ENCODE results near the gene SLC38A2. TPM values are rescaled to one million over a fixed set of nuclear protein-coding genes. Genes with fewer than 3 reads are reported as not detected.
"Not testable (repeated sequence)": the region's sequence is repeated elsewhere in the genome, so short reads cannot be mapped to it uniquely, and the experiment has no call there.

Gene SLC38A2
- total RNA-seq, 1 donor from 2014 or later = 480 TPM

DNA sequence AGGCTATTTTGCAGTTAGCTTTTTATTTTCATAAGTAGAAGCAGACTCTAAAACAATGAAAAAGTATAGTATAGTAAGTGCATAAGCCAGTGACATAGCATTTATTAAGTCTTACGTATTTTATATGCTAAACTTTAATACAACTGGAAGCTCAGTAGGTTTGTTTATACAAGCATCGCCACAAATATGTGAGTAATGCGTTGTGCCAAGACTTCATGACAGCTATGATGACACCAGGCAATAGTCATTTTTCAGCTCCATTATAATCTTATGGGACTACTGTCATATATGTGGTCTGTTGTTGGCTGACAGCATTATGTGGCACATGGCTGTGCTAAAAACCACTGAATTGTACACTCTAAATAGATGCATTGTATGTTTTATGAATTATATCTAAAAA is 40.3 kb downstream of the SLC38A2 start:
- peak; percentile 51 for DNase-seq (ENCODE audit: low read depth)

DNA sequence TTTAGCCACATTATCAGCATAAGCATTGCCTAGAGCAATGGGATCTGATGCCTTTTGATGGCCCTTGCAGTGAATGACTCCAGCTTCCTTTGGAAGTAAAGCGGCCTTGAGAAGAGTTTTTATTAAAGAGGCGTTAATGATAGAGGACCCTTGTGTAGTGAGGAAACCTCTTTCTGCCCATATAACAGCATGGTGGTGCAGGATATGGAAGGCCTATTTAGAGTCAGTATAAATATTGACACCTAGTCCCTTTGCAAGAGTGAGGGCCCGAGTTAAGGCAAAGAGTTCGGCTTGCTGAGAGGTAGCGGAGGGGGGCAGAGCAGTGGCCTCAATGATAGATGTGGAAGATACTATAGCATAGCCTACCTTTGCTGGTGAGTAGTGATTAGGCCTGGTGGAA is 47.5 kb downstream of the SLC38A2 start:
- not testable (repeated sequence) for DNase-seq (ENCODE audit: low read depth)

DNA sequence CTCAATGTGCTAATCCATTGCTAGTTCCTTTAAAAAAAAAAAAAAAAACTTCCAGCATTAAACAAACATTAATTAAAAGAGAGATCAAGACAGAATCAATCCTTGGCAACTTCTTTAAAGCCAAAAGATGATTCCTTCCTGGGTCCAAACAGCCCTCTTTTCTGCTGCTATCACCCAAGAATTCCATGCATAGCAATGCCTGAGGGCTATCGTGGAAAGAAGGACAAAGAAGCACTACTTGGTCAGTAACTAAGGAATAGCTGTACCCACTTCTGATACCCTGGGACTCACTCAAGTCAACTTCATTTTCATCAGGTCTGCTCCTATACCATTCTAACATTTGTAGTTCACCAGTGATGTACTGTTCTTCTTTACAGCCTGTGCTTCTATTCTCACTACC is 51.8 kb downstream of the SLC38A2 start:
- DNase-seq (ENCODE audit: low read depth) = no peak

DNA sequence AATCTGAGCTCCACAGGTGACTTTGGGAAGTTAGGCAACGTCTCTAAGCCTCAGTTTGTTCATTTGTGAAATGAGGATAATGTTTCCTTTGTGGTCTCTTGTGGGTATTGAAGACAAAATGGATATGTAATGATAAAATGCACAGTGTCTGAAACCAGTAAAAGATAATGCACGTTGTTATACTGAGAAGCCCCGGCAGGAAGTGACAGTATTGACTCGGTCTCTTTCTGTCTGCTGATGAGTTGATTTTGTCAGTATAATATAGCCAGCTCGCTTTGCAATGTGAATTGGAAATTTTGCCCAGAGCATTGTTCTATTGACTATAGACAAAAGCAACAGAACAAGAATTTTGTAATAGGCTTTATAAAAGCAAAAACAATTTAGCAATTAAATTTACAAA is 54.5 kb downstream of the SLC38A2 start:
- no peak for DNase-seq (ENCODE audit: low read depth)

Other genes with a start within 250 kb of the SLC38A2 start
- gene SLC38A1, start 103.7 kb downstream of the SLC38A2 start, total RNA-seq = 87.3 and 132 TPM in 2 replicates